ENCODE measurements around the gene KLK5.
"Not testable (repeated sequence)": the region's sequence is repeated elsewhere in the genome, so short reads cannot be mapped to it uniquely, and the experiment has no call there.

Gene KLK5

DNA sequence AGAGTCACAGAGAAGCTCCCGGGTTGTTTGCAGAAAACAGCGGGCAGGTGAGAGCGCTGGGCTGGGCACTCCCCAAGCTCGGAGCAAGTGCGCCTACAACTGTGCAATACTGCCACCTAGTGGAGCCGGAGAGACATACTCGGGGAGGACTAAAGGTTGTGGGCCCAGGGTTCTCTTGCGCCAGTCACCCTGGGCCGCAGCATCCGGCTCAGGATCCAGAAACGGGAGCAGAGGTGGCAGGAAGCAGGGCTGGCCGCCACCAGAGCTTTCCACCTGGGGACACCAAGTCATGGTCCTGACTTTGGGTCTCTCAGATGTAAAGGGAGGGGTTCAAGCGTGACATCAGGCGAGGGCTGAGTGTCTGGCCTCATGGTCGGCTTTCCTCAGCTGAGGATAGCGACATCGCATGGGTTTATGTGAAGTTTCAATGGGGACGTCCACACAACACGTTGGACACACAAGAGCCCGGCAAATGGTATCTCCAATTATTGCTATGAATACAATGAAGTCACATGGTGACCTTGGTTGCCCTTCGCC, 30.5 kb downstream of the KLK5 start:
- peak in 46 of 56 donors; percentile 4 to 74 (median 38) for DNase-seq

GRCh38 chr19:50921426-50922316, 31.2 kb downstream of the KLK5 start:
- no peak for DNase-seq

DNA sequence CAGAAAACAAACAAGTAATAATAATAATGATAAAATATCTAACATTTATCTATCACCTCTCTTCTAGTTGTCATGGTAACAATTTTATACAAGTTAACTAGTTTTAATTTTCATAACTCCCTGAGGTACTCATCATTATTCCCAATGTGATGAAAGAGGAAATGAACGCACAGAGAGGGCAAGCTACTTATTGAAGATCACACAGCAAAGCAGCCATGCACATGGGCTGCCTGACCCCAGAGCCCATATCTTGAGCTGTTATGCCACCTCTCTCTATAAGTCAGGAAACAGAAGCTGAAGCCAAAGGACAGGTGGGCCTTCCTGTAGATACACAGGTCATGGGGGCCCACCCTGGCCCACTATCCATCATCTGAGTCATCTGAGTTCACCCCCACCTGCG, 36.8 kb downstream of the KLK5 start:
- no peak for DNase-seq

DNA sequence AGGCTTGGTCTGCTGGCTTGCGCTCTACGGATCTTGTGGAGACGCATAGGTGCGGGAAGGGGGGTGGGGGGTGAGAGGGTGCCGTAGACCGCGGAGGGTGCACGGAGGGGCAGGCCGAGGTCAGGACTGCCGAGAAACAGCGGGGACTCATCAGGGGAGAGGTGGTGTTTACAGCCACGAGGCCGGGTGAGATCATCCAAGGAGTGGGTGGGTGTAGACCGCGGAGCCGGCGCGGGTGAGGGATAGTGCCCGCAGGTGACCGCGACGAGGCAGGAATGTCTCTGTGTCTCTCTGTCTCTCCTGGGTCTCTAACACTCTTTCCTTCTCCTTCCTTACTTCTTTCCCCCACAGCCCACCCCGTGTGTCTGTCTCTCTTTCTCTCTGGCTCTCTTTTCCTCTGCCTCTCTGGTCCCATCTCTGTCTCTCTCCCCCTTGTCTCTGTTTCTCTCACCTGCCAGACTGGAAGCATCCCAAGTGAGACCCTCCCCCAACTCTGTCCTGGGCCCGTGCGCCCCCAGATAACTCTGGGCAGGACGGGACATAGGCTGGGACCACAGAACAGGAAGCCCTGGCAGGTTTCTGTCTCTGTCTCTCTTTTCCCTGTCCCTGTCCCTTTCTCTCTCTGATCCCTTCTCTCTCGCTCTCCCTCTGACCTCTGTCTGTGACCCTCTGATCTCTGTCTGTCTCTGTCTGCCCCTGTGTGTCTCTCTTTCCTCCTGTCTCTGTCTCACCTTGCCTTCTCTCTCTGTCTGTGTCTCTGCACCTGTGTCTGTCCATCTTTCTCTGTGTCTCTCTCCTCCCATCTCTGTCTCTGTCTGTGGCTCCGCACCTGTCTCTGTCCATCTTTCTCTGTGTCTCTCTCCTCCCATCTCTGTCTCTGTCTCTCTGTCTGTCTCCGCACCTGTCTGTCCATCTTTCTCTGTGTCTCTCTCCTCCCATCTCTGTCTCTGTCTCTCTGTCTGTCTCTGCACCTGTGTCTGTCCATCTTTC, 39.8 kb downstream of the KLK5 start:
- no peak for DNase-seq

DNA sequence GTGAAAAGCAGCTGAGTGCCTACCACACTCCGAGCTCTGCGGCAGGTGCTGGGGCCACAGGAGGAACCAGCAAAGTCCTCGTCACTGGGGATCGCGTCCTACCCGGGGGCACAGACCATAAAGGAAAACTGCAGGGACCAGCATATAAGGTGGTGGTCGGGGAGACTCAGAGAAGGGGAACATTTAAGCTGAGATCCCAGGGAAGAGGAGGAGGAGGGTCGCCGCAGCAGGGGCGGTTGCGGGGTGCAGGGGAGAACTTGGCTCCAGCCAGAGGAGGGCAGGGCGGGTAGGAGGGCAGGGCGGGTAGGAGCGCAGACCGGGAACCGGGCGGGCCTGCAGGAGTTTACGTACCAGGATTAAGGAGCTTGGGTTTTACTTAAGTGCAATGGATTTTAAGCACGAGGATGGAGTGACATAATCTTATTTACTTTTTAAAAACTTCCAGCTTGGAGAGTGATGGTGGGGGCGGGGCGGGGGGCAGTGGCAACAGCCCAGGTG, 40.7 kb downstream of the KLK5 start:
- DNase-seq: no peak

DNA sequence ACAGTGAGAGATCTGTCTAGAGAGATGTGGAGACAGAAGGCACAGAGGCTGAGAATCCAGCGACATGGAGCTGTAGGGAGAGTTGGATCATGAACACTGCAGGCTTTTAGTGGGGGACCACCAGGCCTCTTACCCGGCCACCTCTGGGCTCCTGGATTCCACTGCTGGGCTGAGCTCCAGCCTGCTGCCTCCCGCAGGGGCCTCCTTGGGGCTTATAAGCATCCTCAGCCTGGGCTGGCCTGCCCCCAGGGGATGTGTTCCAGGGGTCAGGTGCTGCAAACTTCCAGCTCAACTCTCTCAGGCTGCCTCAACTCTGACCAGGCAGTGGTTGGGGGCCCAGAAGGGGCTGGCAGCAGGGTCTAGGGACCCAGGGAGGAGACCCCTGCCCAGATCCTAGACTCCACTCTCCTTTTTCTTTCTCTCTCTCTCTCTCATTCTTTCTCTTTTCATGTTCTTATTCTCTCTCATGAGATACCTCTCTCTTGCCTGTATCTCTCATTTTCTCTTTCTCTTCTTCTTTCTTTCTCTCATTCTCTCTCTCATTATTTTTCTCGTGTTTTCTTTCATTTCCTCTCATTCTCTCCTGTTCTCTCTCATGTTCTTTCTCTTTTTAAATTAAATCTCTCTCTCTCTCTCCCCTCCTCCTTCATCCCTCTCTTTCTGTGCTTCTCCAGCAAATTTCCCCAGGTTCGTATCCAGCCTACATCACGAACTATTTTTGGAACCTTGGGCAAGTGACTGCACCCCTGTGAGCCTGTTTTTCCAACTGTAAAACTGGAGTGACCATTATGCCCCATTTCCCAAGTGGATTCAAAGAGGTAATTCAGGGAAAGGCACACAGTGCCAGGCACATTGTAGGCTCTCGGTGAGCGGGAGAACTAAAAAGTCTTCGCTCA, 41.4 kb downstream of the KLK5 start, which contains the start of gene KLK4:
TSS of gene KLK4 (minus strand) at position 190 of the 896 bp plus-strand sequence. CDS start 657 bp downstream, outside the sequence.
- no peak for DNase-seq

DNA sequence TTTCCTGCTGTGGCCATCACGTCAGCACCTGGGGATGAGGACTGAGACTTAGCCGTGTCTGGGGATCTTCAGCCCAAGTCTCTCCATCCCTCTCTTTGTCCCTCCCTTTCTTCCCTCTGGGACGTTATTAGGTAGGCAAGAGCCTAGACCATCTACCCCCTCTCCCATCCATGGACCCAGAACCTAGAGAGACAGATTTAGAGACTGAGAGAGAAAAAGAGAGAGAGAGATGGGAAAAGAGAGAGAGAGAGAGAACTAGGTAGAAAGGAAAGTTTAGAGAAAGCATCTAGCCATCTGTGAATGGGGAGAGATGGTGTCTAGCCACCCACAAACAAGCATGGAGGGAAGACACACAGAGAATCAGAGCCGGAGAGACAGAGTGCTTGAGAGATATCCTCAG, 42.1 kb downstream of the KLK5 start:
- DNase-seq: no peak

DNA sequence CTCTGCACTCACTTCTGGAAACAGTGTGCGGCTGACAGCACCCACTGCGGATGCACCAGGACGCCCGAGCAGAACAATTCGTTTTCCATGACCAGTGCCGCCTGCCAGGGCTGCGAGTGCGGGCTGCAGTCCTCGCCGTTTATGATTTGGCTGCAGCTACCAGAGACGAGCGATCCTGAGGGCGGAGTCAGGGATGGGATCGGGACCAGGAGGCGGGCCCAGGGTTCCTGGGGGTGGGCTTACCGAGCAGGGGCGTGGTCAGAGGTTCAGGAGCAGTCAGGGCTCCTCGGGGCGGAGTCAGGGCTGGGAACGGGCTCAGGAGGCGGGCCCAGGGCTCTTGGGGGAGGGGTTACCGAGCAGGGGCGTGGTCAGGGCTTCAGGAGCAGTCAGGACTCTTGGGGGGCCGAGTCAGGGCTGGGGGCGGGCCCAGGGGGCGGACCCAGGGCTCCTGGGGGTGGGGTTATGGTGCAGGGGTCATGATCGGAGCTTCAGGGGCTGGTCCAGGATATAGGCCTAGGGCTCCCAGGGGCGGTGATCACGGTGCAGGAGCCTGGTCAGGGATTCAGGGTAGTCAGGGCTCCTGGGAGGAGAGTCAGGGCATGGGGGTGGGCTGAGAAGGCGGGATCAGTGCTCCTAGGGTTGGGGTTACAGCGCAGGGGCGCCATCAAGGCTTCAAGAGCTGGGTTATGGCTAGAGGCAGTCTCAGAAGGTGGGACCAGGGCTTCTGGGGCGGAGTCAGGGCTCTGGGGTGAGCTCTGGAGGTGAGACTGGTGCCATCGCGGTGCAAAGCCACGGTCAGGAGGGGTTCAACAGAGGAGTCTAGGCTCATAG, 43.4 kb downstream of the KLK5 start:
- peak in 12 of 56 donors; percentile 3 to 50 (median 12) for DNase-seq

- no peak for DNase-seq
Observed at GRCh38 chr19:50908336-50908735, 44.5 kb downstream of the KLK5 start.

DNA sequence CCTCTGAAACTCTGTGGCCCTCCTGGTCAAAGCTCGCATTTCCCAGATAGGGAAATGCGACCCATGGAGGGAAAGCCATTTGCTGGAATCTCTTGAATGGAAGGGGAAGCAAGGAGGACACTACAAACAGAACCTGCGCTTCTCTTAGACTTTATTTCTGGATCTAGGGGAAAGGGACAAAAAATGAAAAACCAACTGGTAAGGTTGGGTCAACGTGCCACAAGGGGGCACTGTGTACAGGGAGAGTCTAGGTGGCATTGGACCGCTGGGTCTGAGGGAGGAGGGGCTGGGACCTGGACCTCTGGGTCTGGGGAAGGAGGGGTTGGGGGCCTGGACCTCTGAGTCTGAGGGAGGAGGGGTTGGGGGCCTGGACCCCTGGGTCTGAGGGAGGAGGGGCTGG, 46.6 kb downstream of the KLK5 start:
- DNase-seq: peak in 3 of 56 donors; percentile 1 to 4 (median 2)

DNA sequence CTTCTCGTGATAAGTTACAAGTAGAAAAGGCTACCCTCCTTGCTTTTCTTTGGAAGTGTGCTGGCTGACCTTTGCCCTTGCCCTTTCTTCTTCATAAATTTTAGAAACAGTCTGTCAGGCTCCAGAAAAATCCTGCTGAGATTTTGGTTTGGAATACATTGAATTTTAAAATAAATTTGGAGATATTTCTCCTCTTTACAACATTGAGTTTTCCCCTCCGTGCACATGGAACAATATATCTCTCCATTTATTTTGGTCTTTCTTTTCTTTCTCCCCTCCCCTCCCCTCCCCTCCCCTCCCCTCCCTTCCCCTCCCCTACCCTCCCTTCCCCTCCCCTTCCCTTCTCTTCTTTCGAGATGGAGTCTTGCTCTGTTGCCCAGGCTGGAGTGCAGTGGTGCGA, 50.2 kb downstream of the KLK5 start:
- no peak for DNase-seq

DNA sequence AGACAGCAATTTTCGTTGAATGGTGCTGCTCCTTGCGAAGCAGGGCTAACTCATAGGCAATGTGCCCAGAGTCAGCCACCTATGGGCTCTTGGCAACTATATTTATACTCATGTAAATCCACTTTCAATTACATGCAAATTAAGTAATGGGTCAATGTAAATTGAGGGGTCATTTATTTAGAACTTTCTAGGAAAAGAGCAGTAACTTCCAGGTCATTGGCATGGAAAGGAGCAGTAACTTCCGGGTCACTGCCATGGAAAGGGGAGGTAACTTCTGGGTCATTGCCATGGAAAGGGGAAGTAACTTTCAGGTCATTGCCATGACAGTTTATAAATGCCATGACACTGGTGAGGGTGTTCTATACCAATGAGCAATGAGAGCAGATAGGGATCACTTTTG, 53.3 kb downstream of the KLK5 start:
- DNase-seq: no peak

DNA sequence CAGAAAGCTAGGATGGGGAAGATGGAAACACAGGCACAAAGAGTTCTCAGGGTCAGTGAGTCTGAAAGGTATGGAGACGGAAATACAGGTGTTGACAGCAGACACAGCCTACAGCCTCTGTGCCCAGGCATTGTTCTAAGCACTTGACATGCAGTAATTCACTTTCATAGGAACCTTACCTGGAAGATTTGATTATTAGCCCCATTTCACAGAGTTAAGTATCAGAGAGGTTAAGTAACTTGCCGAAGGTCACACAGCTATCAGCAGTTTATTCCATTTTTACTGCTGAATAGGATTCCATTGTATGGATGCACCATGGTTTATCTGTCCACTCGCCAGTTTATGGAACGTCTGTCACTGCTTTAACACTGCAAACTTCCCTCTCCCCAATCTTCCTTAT, 54.8 kb downstream of the KLK5 start:
- no peak for DNase-seq

GRCh38 chr19:50897612-50898011, 55.2 kb downstream of the KLK5 start:
- no peak for DNase-seq

DNA sequence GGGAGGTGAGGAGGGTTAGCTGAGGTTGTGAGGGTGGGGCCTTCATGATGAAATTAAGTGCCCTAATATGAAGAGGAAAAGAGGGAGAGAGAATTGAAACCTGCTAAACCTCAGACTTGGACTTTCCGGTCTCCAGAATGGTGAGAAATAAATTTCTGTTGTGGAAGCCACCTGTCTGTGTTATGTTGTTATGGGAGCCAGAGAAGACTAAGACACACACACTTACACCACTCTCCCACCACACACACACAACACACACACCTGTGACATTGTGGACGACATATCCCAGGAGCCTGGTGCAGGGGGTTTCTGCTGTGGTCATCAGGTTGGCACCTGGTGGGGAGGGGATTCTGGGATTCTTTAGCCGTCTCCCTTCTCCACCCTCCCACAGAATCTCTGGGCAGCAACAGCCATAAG, 55.6 kb downstream of the KLK5 start:
- no peak for DNase-seq

DNA sequence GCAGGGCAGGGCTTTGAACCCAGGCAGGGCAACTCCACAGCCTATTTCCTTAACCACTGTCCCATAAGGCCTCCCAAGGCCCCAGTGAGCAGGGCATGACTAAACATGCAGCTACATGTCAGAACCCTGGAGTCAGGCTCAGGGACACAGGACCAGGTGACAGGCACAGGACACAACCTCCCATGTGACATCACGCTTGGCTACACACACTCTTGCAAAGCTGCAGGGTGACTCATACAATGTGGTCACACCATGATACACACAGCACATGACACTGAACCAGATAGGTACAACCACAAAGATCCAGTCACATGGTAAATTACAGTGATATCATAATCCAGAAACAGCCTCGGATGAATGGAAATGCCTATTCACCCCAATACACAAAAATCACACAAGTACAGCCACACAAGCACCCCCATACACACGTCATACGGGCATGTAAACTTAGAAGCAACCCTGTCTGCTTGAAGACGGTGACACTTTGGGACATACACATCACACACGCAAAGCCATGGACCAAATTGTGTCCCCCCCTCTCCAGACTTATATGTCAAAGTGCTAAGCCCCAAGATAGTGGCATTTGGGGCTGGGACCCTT, 56.1 kb downstream of the KLK5 start:
- DNase-seq: no peak

DNA sequence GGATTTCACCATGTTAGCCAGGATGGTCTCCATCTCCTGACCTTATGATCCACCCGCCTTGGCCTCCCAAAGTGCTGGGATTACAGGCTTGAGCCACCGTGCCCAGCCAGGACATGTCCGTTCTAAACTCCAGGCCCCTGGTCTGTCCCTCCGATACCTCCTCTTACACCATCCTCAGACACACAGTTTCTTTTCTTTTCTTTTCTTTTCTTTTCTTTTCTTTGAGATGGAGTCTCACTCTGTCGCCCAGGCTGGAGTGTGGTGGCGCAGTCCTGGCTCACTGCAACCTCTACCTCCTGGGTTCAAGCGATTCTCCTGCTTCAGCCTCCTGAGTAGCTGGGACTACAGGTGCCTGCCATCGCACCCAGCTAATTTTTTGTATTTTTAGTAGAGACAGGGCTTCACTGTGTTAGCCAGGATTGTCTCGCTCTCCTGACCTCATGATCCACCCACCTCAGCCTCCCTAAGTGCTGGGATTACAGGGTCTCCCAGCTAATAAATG, 56.7 kb downstream of the KLK5 start:
- DNase-seq: not testable (repeated sequence)

DNA sequence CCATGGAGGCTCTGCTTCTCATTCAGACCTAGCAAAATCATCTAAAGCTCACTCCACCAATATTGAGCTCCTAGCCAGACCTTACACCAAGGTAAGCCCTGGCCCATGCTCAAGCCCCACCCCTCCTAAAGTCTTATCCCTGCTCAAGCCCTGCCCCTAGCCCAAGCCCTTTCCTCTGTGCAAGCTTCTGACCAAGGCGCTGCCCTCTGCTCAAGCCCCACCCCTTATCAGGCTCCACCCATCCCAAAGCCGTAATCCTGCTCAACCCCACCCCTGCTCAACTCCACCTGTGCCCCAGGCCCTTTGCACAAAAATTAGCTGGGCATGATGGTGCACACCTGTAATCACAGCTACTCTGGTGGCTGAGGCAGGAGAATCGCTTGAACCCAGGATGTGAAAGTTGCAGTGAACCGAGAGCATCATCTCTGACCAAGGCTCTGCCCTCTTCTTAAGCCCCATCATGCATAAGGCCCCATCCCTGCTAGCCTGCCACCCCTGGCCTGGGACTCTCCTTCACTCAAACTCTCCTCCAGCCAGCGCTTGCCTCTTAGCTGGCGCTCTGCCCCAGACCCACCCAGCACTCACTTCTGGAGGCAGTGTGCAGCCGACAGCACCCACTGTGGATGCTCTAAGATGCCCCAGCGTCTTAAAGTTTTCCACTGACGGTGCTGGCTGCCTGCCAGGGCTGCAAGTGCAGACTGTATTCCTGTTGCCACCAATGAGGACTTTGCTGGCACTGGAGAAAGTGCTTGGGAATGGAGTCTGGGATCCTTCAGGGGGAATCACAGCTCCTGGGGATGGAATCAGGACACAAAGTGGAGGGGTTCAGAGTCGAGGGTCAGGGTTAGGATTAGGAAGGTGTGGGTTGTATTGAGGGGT, 58.1 kb downstream of the KLK5 start:
- DNase-seq: no peak

All from amygdala (tissue), 56 donors.